HL-60 (cell line): ENCODE results near the gene LMOD1.

Experiments used
- DNase-seq, 2 experiments: peaks; one replicate each; pipeline ENCODE4 v3.0.0-alpha.2; 2010 to 2020; ENCODE audit warnings: low read depth in 1 of 2, low spot score in 1 of 2
- H3K27ac ChIP-seq: fragments of 250-450 bp; sonication (Bioruptor Pico); replicated peaks from 2 replicates; pipeline ENCODE4 v1.5.1; 2020; ENCODE audit warnings: mild to moderate bottlenecking, moderate library complexity
- H3K27me3 ChIP-seq: fragments of 250-450 bp; sonication (Bioruptor Pico); 2 replicates; pipeline ENCODE4 v1.5.1; 2021; ENCODE audit warnings: mild to moderate bottlenecking, moderate library complexity; ENCODE audit not compliant: insufficient read depth, poor library complexity, severe bottlenecking
- H3K4me3 ChIP-seq: replicated peaks from 2 replicates; pipeline ENCODE4 v1.5.1; 2011; ENCODE audit warnings: mild to moderate bottlenecking, control low read depth, low read length; ENCODE audit not compliant: insufficient read depth
- CTCF ChIP-seq: IDR thresholded peaks from one replicate; pipeline ENCODE4 v1.5.1; 2011; ENCODE audit warnings: low read length, control low read depth, inconsistent platforms; ENCODE audit not compliant: insufficient read depth
- GABPA ChIP-seq: IDR thresholded peaks from 2 replicates; pipeline ENCODE4 v1.6.1; 2012; ENCODE audit warnings: low read depth
- POLR2AphosphoS5 ChIP-seq: IDR thresholded peaks from 2 replicates; pipeline ENCODE4 v1.6.1; 2012; ENCODE audit warnings: low read depth
- SPI1 ChIP-seq: IDR thresholded peaks from 2 replicates; pipeline ENCODE4 v1.6.1; 2012; ENCODE audit warnings: low read depth, mild to moderate bottlenecking, borderline replicate concordance
- TF ChIP-seq, protein P1 (sequence below): IDR thresholded peaks from 2 replicates; pipeline ENCODE4 v1.6.1; 2012; ENCODE audit warnings: low read depth; ENCODE audit not compliant: insufficient replicate concordance

Gene LMOD1

GRCh38 chr1:201890806-201891450 lies 55.4 kb downstream of the LMOD1 start:
- Histone ChIP-seq H3K4me3 (no peak overlapping the region), H3K27ac (no peak overlapping the region), H3K27me3 (peaks cover 37% of the 10 kb centered on the region)
- no peak for DNase-seq
- TF ChIP-seq GABPA, result no peak

DNA sequence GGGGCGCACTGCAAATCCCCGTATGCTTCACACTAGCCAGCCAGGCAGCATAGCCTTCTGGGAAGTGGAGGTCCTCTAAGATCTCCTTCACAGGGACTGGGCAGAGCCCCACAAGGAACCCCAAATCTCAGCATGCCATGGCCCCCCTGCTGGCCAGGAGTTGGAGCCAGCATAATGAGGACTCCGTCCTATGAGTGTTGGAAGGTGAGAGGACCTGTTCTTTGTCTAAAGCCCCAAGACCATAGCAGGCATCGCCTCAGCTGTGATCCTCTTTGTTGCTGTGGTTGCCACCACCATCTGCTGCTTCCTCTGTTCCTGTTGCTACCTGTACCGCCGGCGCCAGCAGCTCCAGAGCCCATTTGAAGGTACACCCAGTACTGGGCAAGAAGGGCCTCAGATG lies 56.1 kb downstream of the LMOD1 start:
- H3K27ac ChIP-seq, result no peak overlapping the region
- DNase-seq, result no peak
- no peak overlapping the region for H3K4me3 ChIP-seq
- TF ChIP-seq SPI1, result no peak
- TF ChIP-seq, protein P1, sequence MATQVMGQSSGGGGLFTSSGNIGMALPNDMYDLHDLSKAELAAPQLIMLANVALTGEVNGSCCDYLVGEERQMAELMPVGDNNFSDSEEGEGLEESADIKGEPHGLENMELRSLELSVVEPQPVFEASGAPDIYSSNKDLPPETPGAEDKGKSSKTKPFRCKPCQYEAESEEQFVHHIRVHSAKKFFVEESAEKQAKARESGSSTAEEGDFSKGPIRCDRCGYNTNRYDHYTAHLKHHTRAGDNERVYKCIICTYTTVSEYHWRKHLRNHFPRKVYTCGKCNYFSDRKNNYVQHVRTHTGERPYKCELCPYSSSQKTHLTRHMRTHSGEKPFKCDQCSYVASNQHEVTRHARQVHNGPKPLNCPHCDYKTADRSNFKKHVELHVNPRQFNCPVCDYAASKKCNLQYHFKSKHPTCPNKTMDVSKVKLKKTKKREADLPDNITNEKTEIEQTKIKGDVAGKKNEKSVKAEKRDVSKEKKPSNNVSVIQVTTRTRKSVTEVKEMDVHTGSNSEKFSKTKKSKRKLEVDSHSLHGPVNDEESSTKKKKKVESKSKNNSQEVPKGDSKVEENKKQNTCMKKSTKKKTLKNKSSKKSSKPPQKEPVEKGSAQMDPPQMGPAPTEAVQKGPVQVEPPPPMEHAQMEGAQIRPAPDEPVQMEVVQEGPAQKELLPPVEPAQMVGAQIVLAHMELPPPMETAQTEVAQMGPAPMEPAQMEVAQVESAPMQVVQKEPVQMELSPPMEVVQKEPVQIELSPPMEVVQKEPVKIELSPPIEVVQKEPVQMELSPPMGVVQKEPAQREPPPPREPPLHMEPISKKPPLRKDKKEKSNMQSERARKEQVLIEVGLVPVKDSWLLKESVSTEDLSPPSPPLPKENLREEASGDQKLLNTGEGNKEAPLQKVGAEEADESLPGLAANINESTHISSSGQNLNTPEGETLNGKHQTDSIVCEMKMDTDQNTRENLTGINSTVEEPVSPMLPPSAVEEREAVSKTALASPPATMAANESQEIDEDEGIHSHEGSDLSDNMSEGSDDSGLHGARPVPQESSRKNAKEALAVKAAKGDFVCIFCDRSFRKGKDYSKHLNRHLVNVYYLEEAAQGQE, result no peak
- no peak for TF ChIP-seq GABPA
- TF ChIP-seq CTCF, result no peak
- no peak for TF ChIP-seq POLR2AphosphoS5
- H3K27me3 ChIP-seq, result peaks cover 37% of the 10 kb centered on the region

- no peak overlapping the region for H3K27ac ChIP-seq
- no peak for TF ChIP-seq POLR2AphosphoS5
- no peak for TF ChIP-seq GABPA
- TF ChIP-seq, protein P1, result no peak
- TF ChIP-seq SPI1, result no peak
- no peak for TF ChIP-seq CTCF
- no peak for DNase-seq
Observed at GRCh38 chr1:201889090-201889968, 57.0 kb downstream of the LMOD1 start.

DNA sequence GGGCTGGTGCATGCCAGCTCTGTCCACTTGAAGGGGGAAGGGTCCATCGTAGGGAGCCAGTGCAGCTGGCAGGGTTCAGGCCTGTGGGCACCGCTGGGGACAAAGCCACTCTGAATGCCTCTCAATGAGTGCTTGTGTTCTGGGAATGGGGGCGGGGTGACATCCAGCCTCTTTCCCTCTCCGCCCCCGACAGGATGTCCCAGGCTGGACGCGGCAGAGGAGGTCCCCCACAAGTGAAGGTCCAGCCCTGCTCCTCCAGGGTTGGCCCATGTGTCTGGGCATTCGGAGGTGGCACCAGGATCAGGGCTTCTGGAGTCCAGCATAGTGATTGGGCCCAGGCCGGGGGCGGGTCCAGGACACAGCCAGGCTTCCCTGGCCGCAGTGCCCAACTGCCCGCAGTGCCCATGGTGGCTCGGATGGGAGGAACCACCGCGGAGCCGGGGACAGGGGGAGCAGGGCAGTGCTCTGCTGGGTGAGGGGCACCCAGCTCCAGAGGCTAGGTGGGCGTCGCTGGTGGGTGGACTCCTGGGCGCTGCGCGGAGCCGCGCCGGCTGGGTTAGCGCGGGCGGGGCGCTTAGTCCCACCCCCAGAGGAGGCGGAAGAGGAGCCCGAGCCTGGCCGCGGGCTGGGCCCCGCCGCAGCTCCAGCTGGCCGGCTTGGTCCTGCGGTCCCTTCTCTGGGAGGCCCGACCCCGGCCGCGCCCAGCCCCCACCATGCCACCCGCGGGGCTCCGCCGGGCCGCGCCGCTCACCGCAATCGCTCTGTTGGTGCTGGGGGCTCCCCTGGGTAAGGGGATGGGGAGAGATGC lies 57.9 kb downstream of the LMOD1 start, which contains the start of gene SHISA4:
Gene SHISA4 (plus strand): TSS at position 617 of the 808 bp plus-strand sequence. CDS start 97 bp downstream, at position 714.
- Histone ChIP-seq H3K4me3 (no peak within 1 kb of the TSS), H3K27ac (no peak within 1 kb of the TSS), H3K27me3 (peaks cover 37% of the 10 kb centered on the region)
- DNase-seq, result no peak
- no peak for TF ChIP-seq CTCF
- TF ChIP-seq SPI1, result no peak
- TF ChIP-seq POLR2AphosphoS5, result no peak
- TF ChIP-seq, protein P1, result no peak
- TF ChIP-seq GABPA, result no peak

More at GRCh38 chr1:201889090-201889968, 57.0 kb downstream of the LMOD1 start:
- Histone ChIP-seq H3K4me3 (no peak overlapping the region), H3K27me3 (peaks cover 37% of the 10 kb centered on the region)
